GM19372 (cell line): Measurements from ENCODE around the gene ST7.

Source experiments
- ATAC-seq: cut with Tn5 transposase; IDR thresholded peaks from one replicate; pipeline ENCODE4 v1.9.1; 2021; ENCODE audit warnings: mild to moderate bottlenecking, low read depth, moderate library complexity; ENCODE audit not compliant: unreplicated experiment

ST7 gene

GRCh38 chr7:117005449-117005848 is 52.1 kb downstream of the ST7 start:
- no peak for ATAC-seq

DNA sequence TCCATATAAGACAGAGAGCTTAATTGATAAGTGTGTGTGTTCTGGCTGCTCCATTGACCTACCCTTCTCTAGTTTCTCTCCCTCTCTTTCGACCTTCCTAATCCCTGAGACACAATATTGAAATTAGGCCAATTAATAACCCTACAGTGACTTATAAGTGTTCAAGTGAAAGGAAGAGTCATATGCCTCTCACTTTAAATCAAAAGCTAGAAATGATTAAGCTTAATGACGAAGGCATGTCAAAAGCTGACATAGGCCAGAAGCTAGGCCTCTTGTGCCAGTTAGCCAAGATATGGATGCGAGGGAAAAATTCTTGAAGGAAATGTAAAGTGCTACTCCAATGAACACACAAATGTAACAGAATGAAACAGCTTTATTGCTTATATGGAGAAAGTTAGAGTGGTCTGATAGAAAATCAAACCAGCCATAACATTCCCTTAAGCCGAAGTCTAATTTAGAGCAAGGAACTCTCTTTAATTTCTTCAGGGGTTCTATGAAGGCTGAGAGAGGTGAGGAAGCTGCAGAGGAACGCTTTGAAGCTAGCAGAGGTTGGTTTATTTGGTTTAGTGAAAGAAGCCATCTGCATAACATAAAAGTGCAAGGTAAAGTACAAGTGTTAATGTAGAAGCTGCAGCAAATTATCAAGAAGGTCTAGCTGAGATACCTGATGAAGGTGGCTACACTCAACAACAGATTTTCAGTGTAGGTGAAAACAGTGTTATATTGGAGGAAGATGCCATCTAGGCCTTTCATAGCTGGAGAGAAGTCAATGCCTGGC is 53.8 kb downstream of the ST7 start:
- ATAC-seq: no peak

DNA sequence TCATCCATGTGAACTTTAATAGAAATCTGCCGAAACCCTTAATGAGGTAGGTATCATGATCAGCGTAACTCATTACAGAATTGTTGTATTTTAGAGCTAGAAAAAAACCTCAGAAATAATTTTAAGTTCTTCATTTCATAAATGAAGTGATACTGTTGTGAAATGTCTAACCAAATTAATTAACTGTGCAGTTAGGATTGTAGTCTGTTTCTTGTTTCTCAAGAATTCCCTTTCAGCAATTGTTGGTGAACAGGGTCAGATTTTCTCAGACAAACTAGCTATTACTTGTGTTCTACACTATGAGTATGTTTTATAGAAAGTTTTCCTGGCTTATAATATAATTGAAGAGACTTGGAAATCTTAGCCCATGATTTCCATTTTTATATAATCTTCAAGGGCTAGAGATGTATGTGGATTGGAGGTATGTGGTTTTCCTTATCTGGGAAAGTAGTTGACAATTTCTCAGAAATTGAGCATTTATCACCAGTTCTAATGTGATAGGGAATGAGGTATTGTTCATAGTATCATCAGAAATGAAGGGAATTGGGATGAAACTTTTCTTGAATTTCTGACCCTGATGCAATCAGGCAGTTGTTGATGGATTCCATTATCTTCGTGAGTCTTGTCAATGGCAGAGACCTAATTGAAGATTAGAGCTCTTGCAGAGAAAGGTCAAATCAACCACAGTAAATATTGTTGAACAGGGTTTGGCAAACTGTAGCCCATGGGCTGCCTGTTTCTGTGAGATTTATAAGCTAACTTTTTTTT is 55.0 kb downstream of the ST7 start:
- no peak for ATAC-seq

GRCh38 chr7:117008886-117009531 is 55.7 kb downstream of the ST7 start:
- ATAC-seq: no peak

GRCh38 chr7:117009705-117010361 is 56.5 kb downstream of the ST7 start:
- no peak for ATAC-seq

- peak; percentile 31 for ATAC-seq
Observed at GRCh38 chr7:117010375-117011133, 57.3 kb downstream of the ST7 start.

DNA sequence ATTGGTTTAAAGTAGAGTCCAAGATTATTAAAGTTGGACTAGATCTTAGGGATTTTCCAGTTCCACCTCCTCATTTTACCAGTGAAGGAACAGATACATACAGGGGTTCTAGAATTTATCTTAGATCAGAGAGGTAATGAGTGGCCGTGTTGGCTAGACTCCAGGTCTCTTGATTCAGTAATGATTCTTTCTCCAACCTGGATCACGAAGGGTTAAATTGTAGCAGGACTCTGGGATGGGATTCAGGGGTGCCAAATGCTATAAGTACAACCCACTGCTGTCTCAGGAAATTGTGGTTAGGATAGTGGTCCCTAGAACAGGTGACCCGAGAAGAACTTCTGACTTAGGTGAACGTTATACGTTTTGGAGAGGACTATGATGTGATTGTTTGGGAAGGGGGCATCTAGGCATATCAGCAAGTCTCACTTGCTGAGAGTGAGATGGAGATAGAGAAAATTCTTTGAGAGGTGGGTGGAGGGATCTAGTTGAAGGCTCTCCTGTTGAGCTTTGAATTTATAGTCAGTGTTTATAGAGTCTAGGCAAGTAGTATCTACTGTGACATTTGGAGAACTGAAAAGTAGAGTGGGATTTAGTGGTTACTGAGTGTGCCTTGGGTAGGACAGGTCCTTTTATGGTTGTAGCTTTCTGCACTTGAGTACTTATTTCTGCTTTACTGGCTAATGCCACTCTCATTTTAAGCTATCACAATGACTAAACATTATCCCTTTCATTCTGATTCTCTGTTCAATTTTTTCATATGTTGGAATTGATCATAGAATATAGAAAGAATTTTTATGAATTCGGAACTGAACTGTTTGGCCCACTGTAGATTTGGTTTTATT is 58.3 kb downstream of the ST7 start:
- peak; percentile 75 for ATAC-seq

DNA sequence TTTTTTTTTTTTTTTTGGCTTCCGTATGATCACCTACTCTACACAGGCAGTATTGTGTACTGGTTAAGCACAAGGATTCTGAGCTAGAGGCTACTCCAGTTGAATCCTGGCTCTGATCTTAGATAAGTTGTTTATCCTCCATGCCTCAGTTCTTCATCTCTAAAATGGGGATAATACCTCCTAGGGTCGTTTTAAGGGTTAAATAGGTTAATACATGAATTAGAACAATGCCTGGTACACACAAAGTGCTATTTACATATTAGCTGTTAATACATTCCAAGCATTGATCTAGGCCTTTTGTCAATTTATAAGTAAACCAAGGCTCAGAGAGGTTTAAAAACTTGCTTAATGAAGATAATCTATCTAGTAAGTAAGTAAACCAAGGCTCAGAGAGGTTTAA is 59.0 kb downstream of the ST7 start:
- ATAC-seq: peak; percentile 5

GRCh38 chr7:117012696-117013095 is 59.4 kb downstream of the ST7 start:
- no peak for ATAC-seq

GRCh38 chr7:117014099-117014656 is 60.9 kb downstream of the ST7 start:
- no peak for ATAC-seq

GRCh38 chr7:117014673-117015133 is 61.4 kb downstream of the ST7 start:
- peak; percentile 44 for ATAC-seq

GRCh38 chr7:117015258-117016184 is 62.2 kb downstream of the ST7 start:
- ATAC-seq: no peak

DNA sequence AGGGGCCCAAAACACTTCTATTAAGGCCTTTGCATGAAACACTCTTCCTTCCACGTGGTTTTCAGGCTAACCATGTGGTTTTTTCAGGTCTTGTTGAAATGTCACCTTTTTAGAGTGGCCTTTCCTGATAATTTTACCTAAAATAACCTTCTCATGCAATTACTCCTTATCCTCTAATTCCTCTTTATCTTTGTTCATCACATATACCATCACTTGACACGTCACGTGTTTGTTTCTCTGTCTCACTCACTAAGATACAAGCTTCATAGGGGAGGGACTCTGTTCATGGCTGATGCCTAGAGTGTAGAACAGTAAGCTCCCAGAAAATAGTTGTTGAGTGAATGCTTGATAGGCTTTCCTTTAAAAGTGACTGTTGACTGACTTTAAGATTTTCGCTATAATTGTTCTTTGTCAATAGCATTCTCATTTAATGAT is 63.7 kb downstream of the ST7 start:
- ATAC-seq: no peak

DNA sequence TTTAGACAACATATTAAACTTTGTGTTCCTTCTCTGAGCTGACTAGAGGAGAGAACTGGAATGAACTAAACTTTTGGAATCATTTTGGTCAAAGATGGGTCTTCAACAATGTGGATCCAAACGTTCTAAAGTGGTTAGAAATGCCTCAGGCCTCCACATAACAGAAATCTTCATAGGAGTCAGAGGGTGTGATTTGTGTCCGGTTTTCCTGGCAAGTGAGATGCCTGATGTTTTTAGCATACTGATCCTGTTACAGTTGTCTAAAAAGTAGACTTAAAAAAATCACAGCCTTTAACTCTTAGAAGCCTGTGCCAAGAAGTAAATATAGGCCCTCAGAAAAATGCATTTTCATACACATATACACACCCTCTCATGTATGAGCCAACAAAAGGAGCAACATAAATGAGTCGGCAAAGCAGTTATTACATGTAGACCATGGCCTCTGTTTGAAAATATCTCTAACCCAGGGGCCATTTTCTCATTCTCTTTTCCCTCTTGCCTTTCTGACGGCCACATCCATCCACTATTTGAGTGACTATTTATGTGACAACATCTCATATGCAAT is 64.5 kb downstream of the ST7 start:
- ATAC-seq: no peak

DNA sequence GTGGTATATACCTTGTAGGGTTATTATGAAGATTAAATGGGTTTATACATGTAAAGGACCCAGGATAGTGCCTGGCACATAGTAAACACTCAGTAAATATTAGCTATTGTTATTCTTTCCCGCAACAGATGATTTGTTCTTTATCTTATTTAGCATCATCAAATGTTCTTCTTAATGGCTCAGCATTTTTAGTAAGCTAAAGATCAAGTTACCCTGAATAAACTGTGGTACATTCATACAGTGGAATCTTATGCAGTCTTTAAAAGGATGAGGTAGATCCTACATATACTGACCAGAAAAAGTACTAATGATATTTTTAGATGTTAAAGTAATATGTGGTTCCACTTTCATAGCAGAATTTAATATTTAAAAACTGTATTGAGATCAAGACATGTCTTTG is 65.4 kb downstream of the ST7 start:
- ATAC-seq: no peak

DNA sequence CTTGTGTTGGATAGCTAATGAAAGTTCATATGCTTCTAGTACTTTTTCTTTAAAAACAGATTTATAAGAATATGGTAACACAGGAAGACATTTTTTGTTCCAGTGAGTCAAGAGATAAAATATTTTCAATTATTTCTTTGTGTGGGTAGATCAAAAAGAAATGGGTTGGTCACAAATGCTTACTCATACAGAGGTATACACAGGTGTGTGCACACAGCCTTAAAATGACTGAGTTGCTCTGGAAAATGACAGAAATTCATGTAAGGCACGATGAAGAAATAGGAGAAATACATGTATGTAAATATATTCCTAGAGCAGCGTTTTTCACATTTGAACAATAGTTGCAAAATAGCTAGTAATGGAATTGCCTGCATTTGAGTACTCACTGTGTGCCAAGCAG is 66.0 kb downstream of the ST7 start:
- ATAC-seq: no peak

GRCh38 chr7:117019786-117020590 is 66.7 kb downstream of the ST7 start:
- no peak for ATAC-seq
